Measurements from ENCODE around the gene COG1. TPM values are rescaled to one million over a fixed set of nuclear protein-coding genes. Genes with fewer than 3 reads are reported as not detected.

COG1 gene
- total RNA-seq, 1 donor from 2014 or later = 11.7 TPM

- Histone ChIP-seq H3K4me2 (peak overlapping the region; percentile 100), H2AFZ (replicated peaks) (peak overlapping the region; percentile 86), H3K79me2 (ENCODE audit: low read depth) (peaks cover 90% of the 10 kb centered on the region), H3K4me3 (peak overlapping the region; percentile 94), H3K9ac (peak overlapping the region; percentile 59), H4K20me1 (ENCODE audit: low read depth) (peaks cover 41% of the 10 kb centered on the region), H3F3A (ENCODE audit: low read depth) (peaks cover 11% of the 10 kb centered on the region), H3K27me3 (no peaks in the 10 kb centered on the region), H3K27ac (peak overlapping the region; percentile 77), H3K36me3 (peaks cover 5% of the 10 kb centered on the region), H3K9me3 (ENCODE audit: low read depth) (no peaks in the 10 kb centered on the region), H3K4me1 (peaks cover 15% of the 10 kb centered on the region)
- peak overlapping the region; percentile 98 for H3K27ac Mint-ChIP-seq
- peaks cover 15% of the 10 kb centered on the region for H3K36me3 Mint-ChIP-seq
- peaks cover 46% of the 10 kb centered on the region for H3K4me1 Mint-ChIP-seq
- peak; percentile 97 for DNase-seq (ENCODE audit: low spot score)
- TF ChIP-seq EZH2 (IDR thresholded peaks at IDR 0.05) = no peak
- no peak for TF ChIP-seq EZH2phosphoT487 (IDR thresholded peaks at IDR 0.05)
- peak; percentile 32 for TF ChIP-seq CTCF (IDR thresholded peaks at IDR 0.05)
- H3K4me3 Mint-ChIP-seq = peak overlapping the region; percentile 94
- no peaks in the 10 kb centered on the region for H3K27me3 Mint-ChIP-seq (ENCODE audit: insufficient read depth, low read depth)
- no peaks in the 10 kb centered on the region for H3K9me3 Mint-ChIP-seq
Observed at GRCh38 chr17:73231841-73232586, 39.2 kb downstream of the COG1 start.

- H3F3A ChIP-seq (ENCODE audit: low read depth) = peaks cover 11% of the 10 kb centered on the region
- peaks cover 15% of the 10 kb centered on the region for H3K36me3 Mint-ChIP-seq
- peak overlapping the region; percentile 94 for H3K4me3 Mint-ChIP-seq
- no peaks in the 10 kb centered on the region for H3K27me3 Mint-ChIP-seq (ENCODE audit: insufficient read depth, low read depth)
- H3K9ac ChIP-seq = peak overlapping the region; percentile 59
- H4K20me1 ChIP-seq (ENCODE audit: low read depth) = peaks cover 44% of the 10 kb centered on the region
- peaks cover 15% of the 10 kb centered on the region for H3K4me1 ChIP-seq
- peaks cover 90% of the 10 kb centered on the region for H3K79me2 ChIP-seq (ENCODE audit: low read depth)
- H2AFZ ChIP-seq (replicated peaks) = peak overlapping the region; percentile 12
- H3K4me2 ChIP-seq = peak overlapping the region; percentile 100
- DNase-seq (ENCODE audit: low spot score) = peak; percentile 73
- H3K36me3 ChIP-seq = peaks cover 5% of the 10 kb centered on the region
- no peaks in the 10 kb centered on the region for H3K9me3 ChIP-seq (ENCODE audit: low read depth)
- H3K27me3 ChIP-seq = no peaks in the 10 kb centered on the region
- no peak for TF ChIP-seq EZH2phosphoT487 (IDR thresholded peaks at IDR 0.05)
- no peak for TF ChIP-seq EZH2 (IDR thresholded peaks at IDR 0.05)
- TF ChIP-seq CTCF (IDR thresholded peaks at IDR 0.05) = no peak
- no peak overlapping the region for H3K27ac ChIP-seq
- peak overlapping the region; percentile 98 for H3K27ac Mint-ChIP-seq
- H3K4me1 Mint-ChIP-seq = peaks cover 51% of the 10 kb centered on the region
- H3K4me3 ChIP-seq = peak overlapping the region; percentile 94
- no peaks in the 10 kb centered on the region for H3K9me3 Mint-ChIP-seq
Observed at GRCh38 chr17:73232587-73233373, 39.9 kb downstream of the COG1 start.

GRCh38 chr17:73234736-73235135 lies 41.9 kb downstream of the COG1 start:
- peaks cover 87% of the 10 kb centered on the region for H3K79me2 ChIP-seq (ENCODE audit: low read depth)
- peaks cover 11% of the 10 kb centered on the region for H3F3A ChIP-seq (ENCODE audit: low read depth)
- no peak overlapping the region for H3K27ac Mint-ChIP-seq
- no peaks in the 10 kb centered on the region for H3K9me3 ChIP-seq (ENCODE audit: low read depth)
- no peak overlapping the region for H3K9ac ChIP-seq
- TF ChIP-seq EZH2 (IDR thresholded peaks at IDR 0.05) = no peak
- TF ChIP-seq CTCF (IDR thresholded peaks at IDR 0.05) = no peak
- H3K4me2 ChIP-seq = no peak overlapping the region
- H3K4me3 ChIP-seq = no peak overlapping the region
- peaks cover 15% of the 10 kb centered on the region for H3K4me1 ChIP-seq
- peaks cover 49% of the 10 kb centered on the region for H4K20me1 ChIP-seq (ENCODE audit: low read depth)
- no peak overlapping the region for H3K27ac ChIP-seq
- peaks cover 47% of the 10 kb centered on the region for H3K4me1 Mint-ChIP-seq
- no peak overlapping the region for H3K4me3 Mint-ChIP-seq
- H3K9me3 Mint-ChIP-seq = no peaks in the 10 kb centered on the region
- peaks cover 5% of the 10 kb centered on the region for H3K36me3 ChIP-seq
- H3K27me3 ChIP-seq = no peaks in the 10 kb centered on the region
- no peak for DNase-seq (ENCODE audit: low spot score)
- no peaks in the 10 kb centered on the region for H3K27me3 Mint-ChIP-seq (ENCODE audit: insufficient read depth, low read depth)
- no peak overlapping the region for H2AFZ ChIP-seq (replicated peaks)
- H3K36me3 Mint-ChIP-seq = peaks cover 19% of the 10 kb centered on the region
